Endometrial microvascular endothelial cells (primary cell): ENCODE results near the gene HOMEZ. TPM values are rescaled to one million over a fixed set of nuclear protein-coding genes. Genes with fewer than 3 reads are reported as not detected.

Source experiments
- in situ Hi-C: cut with HindIII; loops from 2 replicates; pipeline ENCODE4 v1.10.0; 2017; ENCODE audit warnings: low sequenced_read_pairs, low pct_unique_long_range_greater_than_20kb; ENCODE audit errors: inconsistent ontology term
- total RNA-seq: library from RNA; depleted of rRNA; stranded (reverse); fragments of >200 nt; gene quantifications from one replicate; pipeline ENCODE4 v1.2.3, GENCODE V29; 2015; ENCODE audit errors: inconsistent ontology term

Gene HOMEZ
- total RNA-seq, 1 donor from 2014 or later = 8.3 TPM

GRCh38 chr14:23308721-23309445 lies 23.0 kb upstream of the HOMEZ start:
- in situ Hi-C loops = no loop called here

GRCh38 chr14:23307687-23308644 lies 22.0 kb upstream of the HOMEZ start:
- in situ Hi-C loops = no loop called here

GRCh38 chr14:23307146-23307530 lies 21.2 kb upstream of the HOMEZ start:
- in situ Hi-C loops = no loop called here

- in situ Hi-C loops = no loop called here
Measured at GRCh38 chr14:23306412-23307145, 20.6 kb upstream of the HOMEZ start, which contains the start of gene BCL2L2. BCL2L2 (plus strand) TSS chr14:23306833; CDS start chr14:23307768, 935 bp downstream.

GRCh38 chr14:23302290-23303225 lies 16.6 kb upstream of the HOMEZ start, which contains the start of gene PPP1R3E:
PPP1R3E (minus strand) TSS chr14:23302859; CDS start chr14:23302576, 283 bp downstream.
- in situ Hi-C loops = no loop called here

- in situ Hi-C loops = no loop called here
Measured at GRCh38 chr14:23301969-23302289, 16.0 kb upstream of the HOMEZ start.

GRCh38 chr14:23301288-23301968 lies 15.5 kb upstream of the HOMEZ start:
- in situ Hi-C loops = no loop called here

GRCh38 chr14:23300687-23301223 lies 14.8 kb upstream of the HOMEZ start:
- in situ Hi-C loops = no loop called here

GRCh38 chr14:23299986-23300686 lies 14.2 kb upstream of the HOMEZ start:
- in situ Hi-C loops = no loop called here

- in situ Hi-C loops = no loop called here
Measured at GRCh38 chr14:23299211-23299957, 13.5 kb upstream of the HOMEZ start.

GRCh38 chr14:23297611-23298277 lies 11.8 kb upstream of the HOMEZ start:
- in situ Hi-C loops = no loop called here

GRCh38 chr14:23297096-23297495 lies 11.2 kb upstream of the HOMEZ start:
- in situ Hi-C loops = no loop called here

- in situ Hi-C loops = no loop called here
Measured at GRCh38 chr14:23296012-23296777, 10.3 kb upstream of the HOMEZ start.

GRCh38 chr14:23294734-23295561 lies 9.0 kb upstream of the HOMEZ start:
- in situ Hi-C loops = no loop called here
